Left hindlimb (tissue), 1 donor: ENCODE data around the gene SLC25A46.
"Not testable (repeated sequence)": the region's sequence is repeated elsewhere in the genome, so short reads cannot be mapped to it uniquely, and the experiment has no call there.

Experiments used
- DNase-seq: peaks from one replicate; pipeline ENCODE4 v3.0.0-alpha.2; 2018

The SLC25A46 gene

DNA sequence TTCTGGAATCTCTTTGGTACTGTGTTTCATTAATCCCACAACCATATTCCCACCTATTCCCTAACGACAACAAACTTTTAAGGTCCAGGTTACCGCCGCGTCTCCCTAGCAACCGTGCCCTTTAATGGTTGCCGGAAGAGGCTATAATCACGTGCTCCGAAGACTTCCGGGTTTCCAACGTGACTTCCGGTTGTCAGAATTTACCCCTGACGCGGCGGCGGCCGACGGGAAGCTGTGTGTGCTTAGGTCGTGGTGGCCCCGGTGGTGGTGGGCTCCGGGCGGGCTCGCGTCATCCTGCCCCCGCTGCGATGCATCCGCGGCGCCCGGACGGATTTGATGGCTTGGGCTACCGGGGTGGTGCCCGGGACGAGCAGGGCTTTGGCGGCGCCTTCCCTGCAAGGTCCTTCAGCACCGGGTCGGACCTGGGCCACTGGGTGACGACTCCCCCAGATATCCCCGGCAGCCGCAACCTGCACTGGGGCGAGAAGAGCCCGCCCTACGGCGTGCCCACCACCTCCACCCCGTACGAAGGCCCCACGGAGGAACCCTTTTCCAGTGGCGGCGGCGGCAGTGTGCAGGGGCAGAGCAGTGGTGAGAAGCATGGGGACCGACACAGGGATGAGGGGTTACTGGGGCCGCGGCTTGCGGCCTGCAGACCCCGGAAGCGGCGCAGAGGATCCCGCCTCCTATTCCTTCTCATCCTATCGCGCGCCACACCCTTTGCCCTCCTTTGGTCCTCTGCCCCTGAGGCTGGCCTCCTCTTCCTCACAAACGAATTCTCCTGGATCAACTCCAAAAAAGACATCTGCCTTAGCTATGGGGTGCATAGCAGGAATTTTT, at the start of gene SLC25A46:
Gene SLC25A46 (plus strand): TSS at position 196 of the 840 bp plus-strand sequence. CDS start 113 bp downstream, at position 309.
- peak; percentile 92 for DNase-seq

DNA sequence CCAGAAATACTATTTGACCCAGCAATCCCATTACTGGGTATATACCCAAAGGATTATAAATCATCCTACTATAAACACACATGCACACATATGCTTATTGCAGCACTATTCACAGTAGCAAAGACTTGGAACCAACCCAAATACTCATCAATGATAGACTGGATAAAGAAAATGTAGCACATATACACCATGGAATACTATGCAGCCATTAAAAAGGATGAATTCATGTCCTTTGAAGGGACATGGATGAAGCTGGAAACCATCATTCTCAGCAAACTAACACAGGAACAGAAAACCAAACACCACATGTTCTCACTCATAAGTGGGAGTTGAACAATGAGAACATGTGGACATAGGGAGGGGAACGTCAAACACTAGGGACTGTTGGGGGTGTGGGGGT, 48.2 kb upstream of the SLC25A46 start:
- DNase-seq, result not testable (repeated sequence)

DNA sequence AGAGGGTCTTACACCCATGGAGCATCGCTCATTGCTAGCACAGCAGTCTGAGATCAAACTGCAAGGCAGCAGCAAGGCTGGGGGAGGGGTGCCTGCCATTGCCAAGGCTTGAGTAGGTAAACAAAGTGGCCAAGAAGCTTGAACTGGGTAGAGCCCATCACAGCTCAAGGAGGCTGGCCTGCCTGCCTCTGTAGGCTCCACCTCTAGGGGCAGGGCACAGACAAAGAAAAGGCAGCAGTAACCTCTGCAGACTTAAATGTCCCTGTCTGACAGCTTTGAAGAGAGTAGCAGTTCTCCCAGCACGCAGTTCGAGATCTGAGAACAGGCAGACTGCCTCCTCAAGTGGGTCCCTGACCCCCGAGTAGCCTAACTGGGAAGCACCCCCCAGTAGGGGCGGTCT, 46.1 kb upstream of the SLC25A46 start:
- not testable (repeated sequence) for DNase-seq

DNA sequence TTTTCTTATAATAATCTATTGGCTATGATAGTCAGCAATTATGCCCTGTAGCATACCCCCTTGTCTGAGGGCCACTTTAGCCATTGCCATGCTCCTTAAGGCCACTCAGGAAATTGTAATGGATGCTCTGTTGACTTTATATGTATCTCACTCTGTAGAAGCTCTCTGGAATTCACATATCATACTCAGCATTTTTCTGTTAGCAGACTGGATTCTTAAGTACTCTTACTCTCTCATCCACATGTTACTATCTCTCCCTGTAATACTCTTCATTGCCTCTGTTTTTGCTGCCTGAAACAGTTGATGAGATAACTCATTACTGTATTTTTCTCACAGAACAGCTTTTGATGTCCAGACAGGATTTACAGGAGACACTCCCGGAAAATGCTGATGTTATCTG, 36.5 kb upstream of the SLC25A46 start:
- no peak for DNase-seq

DNA sequence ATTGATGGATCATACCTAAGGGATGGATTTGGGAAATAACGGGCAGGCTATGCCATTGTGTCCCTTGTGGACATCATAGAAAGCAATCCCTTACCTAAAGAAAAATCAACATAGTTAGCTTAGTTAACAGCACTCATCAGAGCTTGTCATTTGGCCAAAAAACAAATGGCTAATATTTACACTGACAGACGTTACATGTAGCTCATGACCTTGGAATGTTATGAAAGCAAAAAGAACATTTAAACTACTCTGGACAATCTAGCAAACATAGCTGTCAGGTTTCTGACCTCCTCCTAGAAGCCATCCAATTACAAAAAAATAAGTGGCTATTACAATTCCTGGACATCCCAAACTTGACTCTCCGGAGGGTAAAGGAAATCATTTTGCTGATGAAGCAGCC, 36.1 kb upstream of the SLC25A46 start:
- no peak for DNase-seq

DNA sequence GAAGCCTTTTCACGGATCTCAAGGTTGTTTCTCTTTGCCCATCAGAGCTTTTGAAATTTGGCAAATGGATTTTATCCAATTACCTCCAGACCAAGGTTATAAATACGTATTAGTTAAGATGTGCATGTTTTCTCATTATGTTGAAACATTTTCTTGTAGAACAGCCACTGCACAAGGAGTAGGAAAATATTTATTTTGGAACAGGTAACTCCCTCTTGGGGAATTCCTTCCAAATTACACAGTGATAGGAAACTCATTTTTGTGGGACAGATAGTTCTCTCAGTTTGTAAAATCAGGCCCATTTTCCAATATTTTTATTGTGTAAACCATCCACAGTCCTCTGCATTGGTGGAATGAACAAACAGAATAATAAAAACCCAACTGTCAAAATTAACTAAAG, 35.3 kb upstream of the SLC25A46 start:
- no peak for DNase-seq

DNA sequence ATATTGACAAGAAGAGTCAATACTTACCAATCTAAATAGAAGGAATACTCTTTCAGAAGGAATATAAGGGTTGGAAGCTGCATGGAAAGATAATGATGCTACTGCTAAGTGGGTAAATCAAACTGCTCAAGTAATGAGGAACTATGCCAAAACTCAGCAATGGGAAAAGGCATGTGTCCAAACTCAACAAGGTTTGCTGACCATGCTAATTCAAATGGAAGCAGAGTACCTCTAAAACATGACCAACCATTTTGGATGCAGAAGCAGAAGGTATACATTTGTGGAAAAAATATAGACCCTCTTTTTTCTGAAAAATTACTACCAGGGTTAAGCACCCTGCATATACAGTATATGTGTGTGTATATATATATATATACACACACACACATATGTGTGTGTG, 33.5 kb upstream of the SLC25A46 start:
- DNase-seq, result no peak

DNA sequence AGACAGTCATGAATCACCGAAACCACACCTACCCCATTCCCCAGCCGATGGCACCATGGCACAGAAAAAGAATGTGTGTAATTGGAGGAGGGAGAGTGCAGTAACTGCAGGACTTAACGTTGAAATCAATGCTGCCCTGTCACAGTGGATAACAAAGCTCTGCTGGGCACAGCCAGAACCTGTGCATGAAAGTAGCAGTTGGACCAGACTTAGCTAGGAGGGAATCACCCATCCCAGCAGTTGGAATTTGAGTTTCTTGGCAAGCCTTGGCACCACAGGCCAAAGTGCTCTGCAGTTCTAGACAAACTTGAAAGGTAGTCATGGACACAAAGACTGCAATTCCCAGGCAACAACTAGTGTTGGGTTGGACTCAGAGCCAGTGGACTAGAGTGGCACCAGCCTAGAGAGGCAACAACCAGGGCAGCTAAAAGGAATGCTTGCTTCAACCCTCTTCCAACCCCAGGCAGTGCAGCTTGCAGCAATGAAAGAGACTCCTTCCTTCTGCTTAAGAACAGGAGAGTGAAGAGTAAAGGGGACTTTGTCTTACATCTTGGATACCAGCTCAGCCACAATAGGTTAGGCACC, 31.5 kb upstream of the SLC25A46 start:
- DNase-seq, result no peak

DNA sequence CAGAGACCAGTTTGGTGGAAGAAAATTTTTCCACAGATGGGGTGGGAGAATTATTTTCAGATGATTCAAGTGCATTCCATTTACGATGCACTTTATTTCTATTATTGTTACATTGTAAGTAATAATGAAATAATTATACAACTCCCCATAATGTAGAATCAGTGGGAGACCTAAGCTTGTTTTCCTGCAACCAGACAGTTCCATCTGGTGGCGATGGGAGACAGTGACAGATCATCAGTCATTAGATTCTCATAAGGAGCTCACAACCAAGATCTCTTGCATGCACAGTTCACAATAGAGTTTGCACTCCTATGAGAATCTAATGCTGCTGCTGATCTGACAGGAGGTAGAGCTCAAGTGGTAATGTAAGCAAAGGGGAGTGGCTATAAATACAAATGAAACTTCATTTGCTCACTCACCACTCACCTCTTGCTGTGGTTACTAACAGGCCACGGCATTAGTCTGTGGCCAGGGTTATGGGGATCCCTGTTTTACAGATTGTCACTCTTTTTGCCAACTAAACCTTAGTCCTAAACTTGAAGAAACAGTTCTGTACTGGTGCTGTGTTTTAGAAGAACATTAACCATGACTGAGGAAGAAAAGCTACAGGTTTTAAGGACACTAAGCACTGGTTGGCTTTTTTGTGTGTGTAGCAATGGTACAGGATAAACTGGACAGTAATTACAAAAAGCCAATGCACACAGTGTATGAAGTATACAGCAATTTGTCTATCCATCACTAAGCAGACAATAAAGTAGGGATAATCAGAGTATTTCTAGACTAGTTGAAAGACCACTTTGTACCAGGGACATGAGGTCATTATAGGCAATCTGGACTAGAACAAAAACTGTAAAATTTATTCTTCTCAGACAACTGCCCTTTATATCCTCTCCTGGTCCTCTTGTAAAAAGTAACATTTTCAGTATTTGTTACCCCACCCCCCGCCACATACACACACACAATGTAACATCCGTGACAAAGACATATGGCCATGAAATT, 22.3 kb upstream of the SLC25A46 start:
- DNase-seq, result no peak

DNA sequence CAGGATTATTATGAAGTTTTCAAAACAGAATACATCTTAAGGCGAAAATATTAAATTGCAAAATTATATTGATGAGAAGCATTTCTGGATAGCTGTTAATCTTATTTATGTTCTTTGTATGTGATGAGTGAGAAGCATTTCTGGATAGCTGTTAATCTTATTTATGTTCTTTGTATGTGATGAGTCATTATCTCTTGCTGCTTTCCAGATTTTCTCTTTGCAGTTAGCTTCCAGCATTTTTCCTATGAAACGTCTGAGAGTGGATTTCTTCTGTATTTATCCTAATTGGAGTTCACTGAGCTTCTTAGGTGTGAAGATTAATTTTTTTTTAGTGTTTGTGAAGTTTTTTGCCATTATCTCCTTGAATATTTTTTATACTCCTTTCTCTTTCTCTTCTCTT, 20.5 kb upstream of the SLC25A46 start:
- DNase-seq, result no peak

DNA sequence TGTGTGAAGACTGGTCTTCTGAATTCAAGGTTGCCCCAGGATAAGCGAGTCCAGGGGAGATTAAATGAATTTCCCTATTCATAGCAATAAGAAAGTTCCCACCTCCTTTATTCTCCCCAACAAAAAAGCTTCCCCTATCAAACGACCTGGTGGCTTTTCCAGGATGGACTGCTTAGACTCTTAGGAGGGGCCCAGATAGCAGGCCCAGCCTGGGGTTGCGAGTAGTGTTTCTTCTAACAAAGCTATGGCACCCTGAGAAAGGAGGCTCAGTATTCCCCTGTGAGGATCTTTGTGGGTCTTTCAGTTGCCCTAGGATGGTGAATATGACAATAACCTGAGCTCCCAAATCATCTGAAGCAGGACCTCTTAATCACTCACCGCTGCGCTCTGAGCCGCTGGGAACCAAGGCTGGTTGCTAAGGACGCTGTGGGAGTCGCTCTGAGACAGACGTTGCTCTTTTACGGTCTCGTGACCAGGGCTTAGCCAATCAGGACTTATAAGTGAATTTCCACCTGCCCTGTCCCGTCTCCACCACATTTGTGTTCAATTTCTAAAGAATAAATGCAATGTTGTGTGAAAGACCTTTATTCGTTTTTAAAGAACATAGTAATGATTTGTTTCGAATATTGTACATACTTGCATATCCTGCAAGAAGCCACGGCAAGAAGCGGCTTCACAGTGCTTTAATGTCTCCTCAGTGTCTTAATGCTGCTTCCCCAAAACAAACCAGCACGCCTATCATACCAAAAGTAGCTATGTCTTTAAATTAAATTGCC, 12.4 kb upstream of the SLC25A46 start, which contains the start of gene TMEM232:
Gene TMEM232 (minus strand): TSS at position 423 of the 776 bp plus-strand sequence. CDS start 59,319 bp downstream, outside the sequence.
- peak; percentile 68 for DNase-seq

DNA sequence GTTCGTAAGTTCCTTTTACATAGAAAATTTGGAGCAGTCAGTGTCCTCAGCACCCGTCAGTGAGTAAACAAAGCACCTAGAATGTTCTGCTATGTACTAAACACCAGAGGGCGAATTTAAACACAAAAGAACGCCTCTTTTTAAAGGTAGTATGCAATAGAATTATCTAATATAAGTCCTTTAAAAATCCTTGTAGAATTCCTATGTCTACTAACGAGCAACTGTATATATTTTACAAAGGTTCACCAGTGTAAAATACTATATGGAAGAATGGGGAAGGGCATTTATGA, 11.8 kb upstream of the SLC25A46 start:
- DNase-seq, result no peak

DNA sequence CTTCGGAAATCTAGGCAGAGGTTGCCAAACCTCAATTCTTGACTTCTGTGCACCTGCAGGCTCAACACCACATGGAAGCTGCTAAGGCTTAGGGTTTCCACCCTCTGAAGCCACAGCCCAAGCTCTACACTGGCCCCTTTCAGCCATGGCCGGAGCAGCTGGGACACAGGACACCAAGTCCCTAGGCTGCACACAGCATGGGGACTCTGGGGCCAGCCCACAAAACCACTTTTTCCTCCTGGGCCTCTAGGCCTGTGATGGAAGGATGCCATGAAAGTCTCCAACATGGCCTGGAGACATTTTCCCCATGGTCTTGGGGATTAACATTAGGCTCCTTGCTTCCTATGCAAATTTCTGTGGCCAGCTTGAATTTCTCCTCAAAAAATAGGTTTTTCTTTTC, 7.3 kb upstream of the SLC25A46 start:
- DNase-seq, result not testable (repeated sequence)

DNA sequence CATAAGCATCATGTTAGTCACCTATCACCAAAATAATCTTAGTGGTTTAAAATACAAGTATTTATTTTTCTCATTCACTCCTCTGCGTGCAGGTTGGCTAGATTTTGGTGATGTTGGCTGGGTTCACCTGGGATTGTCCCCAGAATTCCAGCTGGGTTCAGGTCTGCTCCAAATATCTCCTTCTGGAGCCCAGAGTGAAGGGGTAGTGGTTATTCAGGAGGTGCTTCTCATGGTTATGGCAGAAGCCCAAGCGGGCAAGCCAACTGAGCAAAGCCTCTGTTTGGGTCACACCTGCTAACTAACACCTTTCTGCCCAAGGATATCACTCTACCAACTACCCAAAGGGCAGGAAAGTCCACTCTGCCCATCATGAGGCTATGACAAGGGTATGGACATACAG, 4.7 kb upstream of the SLC25A46 start:
- no peak for DNase-seq

DNA sequence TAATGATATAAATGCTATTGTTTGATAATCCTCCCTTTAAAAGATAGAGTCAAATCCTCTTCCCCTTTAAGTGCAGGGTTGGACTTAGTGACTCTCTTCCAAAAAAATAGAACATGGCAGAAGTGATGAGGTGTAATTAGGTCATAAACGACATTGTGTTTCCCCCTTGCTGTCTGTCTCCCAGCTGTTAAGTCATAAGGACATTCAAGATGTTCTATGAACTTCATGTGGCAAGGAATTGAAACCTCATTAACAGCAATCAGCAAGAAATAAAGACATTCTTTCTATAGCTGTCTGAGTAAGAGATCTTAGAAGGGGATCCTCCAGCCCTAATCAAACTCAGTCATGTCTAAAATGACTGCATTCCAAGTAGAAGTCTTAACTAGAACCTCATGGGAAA, 3.3 kb upstream of the SLC25A46 start:
- no peak for DNase-seq

DNA sequence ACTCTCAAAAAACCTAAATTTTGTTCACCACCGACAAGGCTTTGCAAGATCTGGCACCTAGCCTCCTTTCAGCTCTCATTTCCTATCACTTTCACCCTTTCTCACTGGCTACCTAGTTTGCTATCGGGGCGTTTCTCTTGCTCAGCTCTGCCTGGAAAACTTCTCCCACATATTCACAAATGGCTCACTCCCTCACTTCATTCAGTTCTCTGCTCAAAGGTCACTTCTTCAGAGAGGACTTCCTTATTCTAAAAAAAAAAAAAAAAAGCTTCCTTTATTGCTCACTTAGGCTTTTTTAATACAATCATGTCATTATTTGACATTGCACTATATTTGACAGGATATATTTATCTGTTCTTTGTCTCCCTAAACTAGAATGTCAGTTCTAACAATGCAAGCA, 2.1 kb upstream of the SLC25A46 start:
- DNase-seq, result no peak

DNA sequence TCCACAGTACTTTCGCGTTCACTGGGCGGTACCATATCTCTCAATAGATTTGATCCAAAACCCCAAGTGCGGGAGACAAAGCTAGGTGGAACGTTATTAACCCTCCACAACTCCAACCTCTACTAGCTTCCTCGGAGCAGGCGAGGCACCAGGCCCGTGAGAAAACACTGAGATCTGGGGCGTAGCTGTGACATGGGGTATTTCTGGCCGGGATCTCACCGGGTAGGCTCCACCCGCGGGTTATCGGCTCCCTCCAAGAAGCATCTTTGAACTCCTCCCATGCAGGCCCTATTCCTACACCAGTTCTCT, 350 bp upstream of the SLC25A46 start:
- DNase-seq, result no peak

DNA sequence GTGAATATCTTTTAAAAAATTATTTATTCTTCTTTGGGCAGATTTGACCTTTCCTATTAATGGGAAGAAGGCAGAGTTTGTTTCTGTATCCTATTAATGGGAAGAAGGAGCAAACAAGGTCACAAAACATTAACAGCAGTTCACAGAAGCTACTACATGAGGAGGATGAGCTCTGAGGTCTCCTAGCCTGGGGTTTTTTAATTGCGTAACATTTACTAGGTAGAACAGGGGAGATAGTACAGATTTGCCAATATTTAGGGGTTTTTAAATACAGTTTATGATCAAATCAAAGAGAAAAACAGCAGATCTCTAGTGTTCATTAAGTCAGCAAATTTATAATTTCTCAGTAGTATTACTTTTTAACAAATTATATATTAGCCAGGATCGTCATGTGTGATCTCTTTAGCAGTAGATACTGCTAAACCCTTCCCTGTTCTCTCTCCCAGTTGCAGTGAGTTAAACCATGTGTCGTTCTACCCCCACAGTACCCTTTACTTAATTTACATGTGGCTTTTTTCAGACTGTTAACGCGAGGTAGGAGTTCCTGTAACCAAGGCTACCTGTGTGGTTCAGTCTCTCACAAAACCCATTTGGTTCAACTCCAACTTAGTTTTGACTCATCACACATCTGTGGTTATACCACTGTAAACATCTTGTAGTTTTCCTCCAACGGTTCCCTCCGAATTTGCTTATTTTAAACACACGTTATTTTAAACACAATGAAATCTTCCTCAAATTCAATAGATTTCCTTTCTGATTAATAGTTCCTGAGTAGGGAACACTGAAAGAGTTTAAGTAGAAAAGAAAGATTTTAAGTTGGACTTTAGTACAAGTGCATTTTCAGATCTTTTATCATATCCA, 13.3 kb downstream of the SLC25A46 start:
- DNase-seq, result no peak

DNA sequence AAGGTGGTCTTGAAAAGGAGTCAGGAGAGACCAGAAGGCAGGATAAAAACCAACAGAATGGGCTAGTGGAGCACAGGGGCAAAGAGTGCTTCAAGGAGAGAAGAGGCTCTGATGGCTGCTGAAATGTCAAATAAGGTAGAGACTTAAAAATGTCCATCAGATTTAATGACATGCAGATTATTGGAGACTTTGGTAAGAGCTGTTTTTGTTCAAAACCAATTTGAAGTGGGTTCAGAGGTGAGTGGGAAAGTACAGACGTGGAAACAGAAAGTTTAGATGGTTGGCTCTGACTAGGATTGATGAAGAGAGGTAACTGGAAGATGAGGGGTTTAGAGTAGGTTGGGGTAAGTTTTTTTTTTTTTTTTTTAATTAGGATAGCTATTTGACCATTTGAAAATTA, 14.1 kb downstream of the SLC25A46 start:
- no peak for DNase-seq

DNA sequence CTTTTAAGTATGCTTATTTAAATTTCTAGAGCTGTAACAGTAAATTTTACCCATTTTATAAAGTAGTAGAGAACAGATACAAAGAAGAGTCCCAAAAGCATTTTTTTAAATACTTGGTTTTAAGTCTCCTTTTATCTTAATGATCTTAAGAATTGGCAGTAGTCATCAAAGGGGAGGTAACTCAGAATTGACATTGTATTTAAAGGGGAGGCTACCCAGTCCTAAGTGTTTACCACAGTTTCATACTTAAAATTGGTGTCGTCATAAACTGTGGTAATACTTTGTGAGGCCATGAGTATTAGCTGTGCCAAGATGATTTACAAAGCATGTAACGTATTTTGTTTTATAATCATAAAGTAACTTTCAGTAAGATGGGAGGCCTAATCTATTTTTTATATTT, 14.8 kb downstream of the SLC25A46 start:
- no peak for DNase-seq

DNA sequence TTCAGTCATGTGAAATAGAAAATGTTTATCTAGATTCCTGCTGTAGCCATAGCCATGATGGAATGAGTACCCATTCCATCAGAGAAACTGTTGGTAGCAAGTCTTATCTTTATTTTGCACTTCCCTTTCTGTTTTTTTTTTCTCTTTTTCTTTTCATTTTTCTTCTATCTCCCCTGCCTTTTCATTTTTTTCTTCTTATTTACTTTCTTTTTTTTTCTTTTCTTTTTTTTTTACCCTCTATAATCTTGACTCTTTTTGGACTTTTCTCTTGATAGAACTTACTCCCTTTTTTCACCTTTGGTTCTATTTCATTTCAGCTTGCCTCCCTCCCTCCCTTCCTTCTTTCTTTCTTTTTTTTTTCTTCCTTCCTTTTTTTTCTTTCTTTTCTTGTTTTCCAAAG, 15.4 kb downstream of the SLC25A46 start:
- no peak for DNase-seq
